HCT116 (cell line): ENCODE data around the gene ACTN1. TPM values are rescaled to one million over a fixed set of nuclear protein-coding genes. Genes with fewer than 3 reads are reported as not detected.

Experiments used
- ATAC-seq: fragments of 200-7000 bp; cut with Tn5 transposase; 2 replicates; pipeline ENCODE4 v1.9.1; 2020; ENCODE audit warnings: mild to moderate bottlenecking, moderate library complexity
- BruUV-seq: library from RNA; stranded (reverse); fragments of 400-500 nt; replicated peaks from 2 replicates; lab custom pipeline; 2021; lab: Mats Ljungman, UMichigan
- CTCF ChIA-PET: fragments of 300-600 bp; sonication (Branson Sonifier 250); formaldehyde crosslinking; loops from one replicate; lab custom pipeline; 2021; ENCODE audit warnings: antibody characterized with exemption; lab: Charles Lee
- POLR2A ChIA-PET: fragments of 300-600, 350-600 bp; sonication (Branson Sonifier 250); formaldehyde crosslinking; loops from one replicate; lab custom pipeline; 2021; ENCODE audit warnings: antibody characterized with exemption; lab: Charles Lee
- RAD21 ChIA-PET, 2 experiments: fragments of 300-600 bp; sonication (Branson Sonifier 250); formaldehyde crosslinking; loops; one replicate each; lab custom pipeline; 2023; ENCODE audit warnings: low total read pairs in 2 of 2; ENCODE audit not compliant: uncharacterized antibody in 2 of 2, unreplicated experiment in 2 of 2, low non-redundant PET in 1 of 2; lab: Charles Lee
- DNase-seq: peaks from one replicate; pipeline ENCODE4 v3.0.0-alpha.2; 2010; ENCODE audit warnings: low read depth, low spot score
- H2AFZ ChIP-seq: fragments of 200-600 bp; shearing (Covaris generic), sonication (generic); 2 replicates; pipeline ENCODE4 v1.6.1; 2017; ENCODE audit warnings: low read depth, mixed run types, mixed read lengths, antibody characterized with exemption, low read length; ENCODE audit not compliant: poor library complexity, severe bottlenecking
- H3K27ac ChIP-seq: 2 replicates; pipeline ENCODE4 v1.5.1; 2012; ENCODE audit warnings: low read depth, low read length
- H3K27me3 ChIP-seq: fragments of 200-600 bp; sonication (generic); 2 replicates; pipeline ENCODE4 v1.6.1; 2016; ENCODE audit warnings: mixed run types, low read length, mixed read lengths; ENCODE audit not compliant: insufficient read depth
- H3K36me3 ChIP-seq, 2 experiments: fragments of 200-500 bp in 1 of 2; fragments of 200-600 bp in 1 of 2; sonication (Bioruptor generic) in 1 of 2; sonication (generic) in 1 of 2; 2 replicates each; pipeline versions ENCODE4 v1.5.1 to v1.6.1; 2014 to 2016; ENCODE audit warnings: low read length in 2 of 2, inconsistent platforms in 1 of 2, mixed read lengths in 1 of 2, mixed run types in 1 of 2; ENCODE audit not compliant: insufficient read depth in 2 of 2, control insufficient read depth in 1 of 2
- H3K4me1 ChIP-seq, 2 experiments: fragments of 200-600 bp in 1 of 2; sonication (generic) in 1 of 2; 2 replicates each; pipeline versions ENCODE4 v1.5.1 to v1.6.1; 2012 to 2017; ENCODE audit warnings: low read length in 2 of 2, inconsistent platforms in 1 of 2, mild to moderate bottlenecking in 1 of 2, mixed read lengths in 1 of 2, mixed run types in 1 of 2, moderate library complexity in 1 of 2; ENCODE audit not compliant: insufficient read depth in 2 of 2, control insufficient read depth in 1 of 2
- H3K4me2 ChIP-seq: fragments of 200-600 bp; sonication (generic); 2 replicates; pipeline ENCODE4 v1.6.1; 2017; ENCODE audit warnings: mixed run types, low read length, mixed read lengths
- H3K4me3 ChIP-seq, 2 experiments: fragments of 200-600 bp in 1 of 2; sonication (generic) in 1 of 2; replicated peaks in 1 of 2; 2 replicates each; pipeline ENCODE4 v1.5.1; 2011 to 2016; ENCODE audit warnings: low read length in 2 of 2, control low read depth in 1 of 2, low read depth in 1 of 2, mild to moderate bottlenecking in 1 of 2, mixed read lengths in 1 of 2, mixed run types in 1 of 2
- H3K79me2 ChIP-seq: fragments of 200-600 bp; sonication (generic); 2 replicates; pipeline ENCODE4 v1.6.1; 2017; ENCODE audit warnings: mild to moderate bottlenecking, mixed run types, low read length, moderate library complexity, mixed read lengths; ENCODE audit not compliant: insufficient read depth
- H3K9ac ChIP-seq: fragments of 200-600 bp; sonication (generic); 2 replicates; pipeline ENCODE4 v1.6.1; 2016; ENCODE audit warnings: low read length, mixed read lengths
- H3K9me2 ChIP-seq: fragments of 200-600 bp; sonication (generic), shearing (Covaris generic); 2 replicates; pipeline ENCODE4 v1.6.1; 2017; ENCODE audit warnings: mixed run types, mild to moderate bottlenecking, moderate library complexity; ENCODE audit not compliant: insufficient read depth
- H3K9me3 ChIP-seq, 2 experiments: fragments of 200-500 bp in 1 of 2; fragments of 200-600 bp in 1 of 2; sonication (Bioruptor generic) in 1 of 2; sonication (generic) in 1 of 2; 2 replicates each; pipeline ENCODE4 v1.6.1; 2014 to 2017; ENCODE audit warnings: low read length in 2 of 2, mixed read lengths in 2 of 2, inconsistent platforms in 1 of 2, low read depth in 1 of 2, mild to moderate bottlenecking in 1 of 2, mixed run types in 1 of 2, moderate library complexity in 1 of 2; ENCODE audit not compliant: control insufficient read depth in 1 of 2, insufficient read depth in 1 of 2
- H4K20me1 ChIP-seq: fragments of 200-600 bp; sonication (generic), shearing (Covaris generic); 2 replicates; pipeline ENCODE4 v1.6.1; 2017; ENCODE audit warnings: mixed run types, mild to moderate bottlenecking, moderate library complexity; ENCODE audit not compliant: insufficient read depth
- ATF3 ChIP-seq: IDR thresholded peaks from 2 replicates; pipeline ENCODE4 v1.6.1; 2012
- CBX3 ChIP-seq: IDR thresholded peaks from 2 replicates; pipeline ENCODE4 v1.6.1; 2012; ENCODE audit warnings: low read depth
- CEBPB ChIP-seq: IDR thresholded peaks from 2 replicates; pipeline ENCODE4 v1.6.1; 2012; ENCODE audit warnings: low read depth
- EGR1 ChIP-seq: IDR thresholded peaks from 2 replicates; pipeline ENCODE4 v1.6.1; 2012; ENCODE audit warnings: low read depth
- EZH2 ChIP-seq: fragments of 200-600 bp; sonication (generic); IDR thresholded peaks from 2 replicates; pipeline ENCODE4 v1.6.1; 2017; ENCODE audit warnings: antibody characterized with exemption, mixed run types
- EZH2phosphoT487 ChIP-seq: fragments of 200-600 bp; IDR thresholded peaks from 2 replicates; pipeline ENCODE4 v1.6.1; 2018; ENCODE audit warnings: antibody characterized with exemption, borderline replicate concordance
- FOSL1 ChIP-seq: IDR thresholded peaks from 2 replicates; pipeline ENCODE4 v1.6.1; 2012; ENCODE audit warnings: low read depth
- JUND ChIP-seq: IDR thresholded peaks from 2 replicates; pipeline ENCODE4 v1.6.1; 2012
- MAX ChIP-seq: IDR thresholded peaks from 2 replicates; pipeline ENCODE4 v1.6.1; 2012
- POLR2A ChIP-seq: IDR thresholded peaks from 2 replicates; pipeline ENCODE4 v1.7.0; 2011; ENCODE audit warnings: borderline replicate concordance; ENCODE audit not compliant: insufficient read depth, insufficient read length; ENCODE audit errors: extremely low read depth
- POLR2AphosphoS5 ChIP-seq: IDR thresholded peaks from 2 replicates; pipeline ENCODE4 v1.6.1; 2011; ENCODE audit warnings: mild to moderate bottlenecking, low read depth, low read length, moderate library complexity
- RAD21 ChIP-seq: IDR thresholded peaks from 2 replicates; pipeline ENCODE4 v1.6.1; 2012; ENCODE audit warnings: low read depth, mild to moderate bottlenecking
- SIN3A ChIP-seq: IDR thresholded peaks from 2 replicates; pipeline ENCODE4 v1.6.1; 2012; ENCODE audit warnings: low read depth
- SP1 ChIP-seq: IDR thresholded peaks from 2 replicates; pipeline ENCODE4 v1.6.1; 2012; ENCODE audit warnings: low read depth
- SRF ChIP-seq: IDR thresholded peaks from 2 replicates; pipeline ENCODE4 v1.6.1; 2012; ENCODE audit warnings: low read depth
- TCF7L2 ChIP-seq: IDR thresholded peaks from 2 replicates; pipeline ENCODE4 v1.7.0; 2011; ENCODE audit warnings: borderline replicate concordance, inconsistent platforms; ENCODE audit not compliant: insufficient read depth, insufficient read length; ENCODE audit errors: extremely low read depth
- YY1 ChIP-seq: IDR thresholded peaks from 2 replicates; pipeline ENCODE4 v1.6.1; 2011; ENCODE audit warnings: low read length, low read depth, moderate library complexity, mild to moderate bottlenecking; ENCODE audit not compliant: insufficient replicate concordance; ENCODE audit errors: extremely low read depth
- ZBTB33 ChIP-seq: IDR thresholded peaks from 2 replicates; pipeline ENCODE4 v1.6.1; 2011; ENCODE audit warnings: mild to moderate bottlenecking, low read length, moderate library complexity; ENCODE audit not compliant: insufficient replicate concordance; ENCODE audit errors: extremely low read depth
- ZFX ChIP-seq: fragments of 450-650 bp; IDR thresholded peaks from 2 replicates; pipeline ENCODE4 v1.6.1; 2017
- ZNF274 ChIP-seq: fragments of 200-500 bp; sonication (Bioruptor generic); IDR thresholded peaks from 2 replicates; pipeline ENCODE4 v1.6.1; 2014; ENCODE audit warnings: mild to moderate bottlenecking, low read depth, low read length, inconsistent platforms
- intact Hi-C: fragments of 100-400 bp; cut with micrococcal nuclease; formaldehyde crosslinking; loops from 2 replicates; pipeline ENCODE4 v1.10.0; 2022
- total RNA-seq: library from RNA; stranded (reverse); gene quantifications from one replicate; pipeline ENCODE4 v1.2.1, GENCODE V29; 2021; ENCODE audit not compliant: unreplicated experiment

ACTN1 gene
- total RNA-seq, 1 experiment from 2014 or later: 123 TPM

DNA sequence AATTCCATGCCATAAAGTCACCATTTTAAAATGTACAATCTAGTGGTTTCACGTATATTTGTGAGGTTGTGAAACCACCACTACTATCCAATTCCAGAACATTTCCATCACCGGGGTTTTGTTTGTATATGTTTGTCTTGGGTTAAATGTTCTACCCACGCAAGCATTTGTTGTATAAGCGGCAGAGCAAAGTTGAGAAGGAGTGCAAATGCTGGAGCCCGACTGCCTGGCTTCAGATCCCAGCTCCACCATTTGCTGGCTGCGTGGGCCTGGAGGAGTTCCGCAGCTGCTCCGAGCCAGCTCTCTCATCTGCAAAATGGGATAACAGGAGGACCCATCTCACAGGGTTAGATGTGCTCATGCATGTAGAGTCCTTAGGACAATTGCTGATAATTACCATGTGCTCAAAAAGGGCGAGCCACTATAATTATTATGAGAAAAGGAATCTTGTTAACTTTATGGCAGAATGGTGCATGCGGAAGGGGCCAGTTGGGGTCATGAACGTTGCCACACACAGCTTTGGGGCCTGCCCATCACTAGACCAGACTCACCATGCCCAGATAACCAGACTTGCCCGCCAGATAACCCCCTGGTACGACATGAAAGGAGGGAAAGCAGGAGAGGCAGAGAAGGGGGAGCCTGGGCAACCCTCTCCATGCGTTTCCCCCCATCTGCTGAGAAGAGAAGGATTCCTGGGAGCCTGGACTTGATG is 6.4 kb downstream of the ACTN1 start:
- intact Hi-C loops: no loop called here
- ChIA-PET CTCF (no interaction called here), POLR2A (no interaction called here), RAD21 (no interaction called here)
- H3K9ac ChIP-seq: no peak overlapping the region
- no peaks in the 10 kb centered on the region for H3K9me3 ChIP-seq
- no peaks in the 10 kb centered on the region for H3K9me2 ChIP-seq
- DNase-seq (no peak), ATAC-seq (no peak)
- no peaks in the 10 kb centered on the region for H3K27me3 ChIP-seq
- no peaks in the 10 kb centered on the region for H4K20me1 ChIP-seq
- no TSS peak for BruUV-seq
- no peak overlapping the region for H3K4me3 ChIP-seq
- H3K79me2 ChIP-seq: peaks cover 98% of the 10 kb centered on the region
- no peak overlapping the region for H3K4me2 ChIP-seq
- H3K27ac ChIP-seq: no peak overlapping the region
- H3K4me1 ChIP-seq: peaks cover 13 to 14% of the 10 kb centered on the region in 2 experiments
- peaks cover 4 to 26% of the 10 kb centered on the region in 2 experiments; a peak in 3 of 4 replicates for H3K36me3 ChIP-seq
- TF ChIP-seq POLR2AphosphoS5: no peak
- TF ChIP-seq YY1: no peak
- no peak for TF ChIP-seq JUND
- TF ChIP-seq ZNF274: no peak
- no peak for TF ChIP-seq ZFX
- no peak for TF ChIP-seq SP1
- no peak for TF ChIP-seq SIN3A
- no peak for TF ChIP-seq ATF3
- no peak for TF ChIP-seq MAX
- no peak for TF ChIP-seq EGR1
- no peak for TF ChIP-seq EZH2
- TF ChIP-seq RAD21: no peak
- no peak for TF ChIP-seq TCF7L2
- no peak for TF ChIP-seq POLR2A
- TF ChIP-seq FOSL1: no peak
- TF ChIP-seq ZBTB33: no peak
- TF ChIP-seq CBX3: no peak
- no peak for TF ChIP-seq EZH2phosphoT487
- no peak for TF ChIP-seq SRF
- TF ChIP-seq CEBPB: no peak
- no peak overlapping the region for H2AFZ ChIP-seq
